ENCODE measurements around the gene ADAM22. TPM values are rescaled to one million over a fixed set of nuclear protein-coding genes. Genes with fewer than 3 reads are reported as not detected.

The ADAM22 gene
- total RNA-seq, 1 donor from 2014 or later: 1.9 TPM

DNA sequence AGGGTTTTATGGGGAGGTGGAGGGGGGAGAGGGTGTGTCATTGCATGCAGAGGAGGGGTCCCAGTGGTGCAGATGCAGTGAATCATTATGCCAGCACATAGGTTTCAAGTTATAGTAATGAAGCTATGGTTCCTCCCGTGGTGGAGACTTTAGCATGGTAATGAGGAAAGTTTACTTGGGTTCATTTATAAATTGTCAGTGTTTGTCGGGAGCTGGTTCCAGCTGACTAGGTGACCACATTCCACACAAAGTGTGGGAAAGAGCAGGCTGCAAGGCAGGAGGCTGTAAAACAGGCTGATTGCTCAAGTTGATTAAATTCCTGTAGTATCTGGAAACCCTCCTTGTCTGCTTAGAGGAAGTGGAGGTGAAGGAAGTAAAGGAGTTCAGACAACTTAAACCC lies 206.9 kb downstream of the ADAM22 start:
- no peaks in the 10 kb centered on the region for H3K27me3 ChIP-seq (ENCODE audit: low read depth)
- H3K4me1 ChIP-seq: no peaks in the 10 kb centered on the region
- H3K27ac ChIP-seq (replicated peaks): no peak overlapping the region
- intact Hi-C loops (cut with micrococcal nuclease): no loop called here
- H3K4me3 ChIP-seq: no peak overlapping the region
- DNase-seq: no peak
- no peaks in the 10 kb centered on the region for H3K9me3 ChIP-seq (replicated peaks)
- no peaks in the 10 kb centered on the region for H3K36me3 ChIP-seq
- TF ChIP-seq, protein P1, sequence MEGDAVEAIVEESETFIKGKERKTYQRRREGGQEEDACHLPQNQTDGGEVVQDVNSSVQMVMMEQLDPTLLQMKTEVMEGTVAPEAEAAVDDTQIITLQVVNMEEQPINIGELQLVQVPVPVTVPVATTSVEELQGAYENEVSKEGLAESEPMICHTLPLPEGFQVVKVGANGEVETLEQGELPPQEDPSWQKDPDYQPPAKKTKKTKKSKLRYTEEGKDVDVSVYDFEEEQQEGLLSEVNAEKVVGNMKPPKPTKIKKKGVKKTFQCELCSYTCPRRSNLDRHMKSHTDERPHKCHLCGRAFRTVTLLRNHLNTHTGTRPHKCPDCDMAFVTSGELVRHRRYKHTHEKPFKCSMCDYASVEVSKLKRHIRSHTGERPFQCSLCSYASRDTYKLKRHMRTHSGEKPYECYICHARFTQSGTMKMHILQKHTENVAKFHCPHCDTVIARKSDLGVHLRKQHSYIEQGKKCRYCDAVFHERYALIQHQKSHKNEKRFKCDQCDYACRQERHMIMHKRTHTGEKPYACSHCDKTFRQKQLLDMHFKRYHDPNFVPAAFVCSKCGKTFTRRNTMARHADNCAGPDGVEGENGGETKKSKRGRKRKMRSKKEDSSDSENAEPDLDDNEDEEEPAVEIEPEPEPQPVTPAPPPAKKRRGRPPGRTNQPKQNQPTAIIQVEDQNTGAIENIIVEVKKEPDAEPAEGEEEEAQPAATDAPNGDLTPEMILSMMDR (IDR thresholded peaks at IDR 0.05; ENCODE audit: borderline replicate concordance): no peak

DNA sequence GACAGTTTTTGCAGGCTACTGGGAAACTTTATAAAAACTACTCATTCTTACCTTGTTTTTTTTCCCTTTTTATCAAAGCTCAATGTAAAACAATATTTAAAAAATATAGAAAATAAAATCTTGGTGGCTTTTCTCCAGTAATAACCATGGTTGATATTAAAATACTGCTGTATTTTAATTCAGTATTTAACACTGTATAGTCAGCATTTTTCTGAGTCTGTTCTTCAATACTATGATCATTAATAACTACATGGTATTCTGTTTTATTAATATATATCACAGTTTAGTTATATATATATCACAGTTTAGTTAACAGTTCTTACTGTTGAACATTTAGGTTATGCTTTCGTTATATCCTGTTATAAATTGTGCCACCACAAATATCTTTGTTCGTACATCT lies 207.4 kb downstream of the ADAM22 start:
- intact Hi-C loops (cut with micrococcal nuclease): no loop called here
- TF ChIP-seq, protein P1 (IDR thresholded peaks at IDR 0.05; ENCODE audit: borderline replicate concordance): no peak
- Histone ChIP-seq H3K9me3 (replicated peaks) (no peaks in the 10 kb centered on the region), H3K4me3 (no peak overlapping the region), H3K36me3 (no peaks in the 10 kb centered on the region), H3K27ac (replicated peaks) (no peak overlapping the region), H3K27me3 (ENCODE audit: low read depth) (no peaks in the 10 kb centered on the region), H3K4me1 (peaks cover 4% of the 10 kb centered on the region)
- no peak for DNase-seq

DNA sequence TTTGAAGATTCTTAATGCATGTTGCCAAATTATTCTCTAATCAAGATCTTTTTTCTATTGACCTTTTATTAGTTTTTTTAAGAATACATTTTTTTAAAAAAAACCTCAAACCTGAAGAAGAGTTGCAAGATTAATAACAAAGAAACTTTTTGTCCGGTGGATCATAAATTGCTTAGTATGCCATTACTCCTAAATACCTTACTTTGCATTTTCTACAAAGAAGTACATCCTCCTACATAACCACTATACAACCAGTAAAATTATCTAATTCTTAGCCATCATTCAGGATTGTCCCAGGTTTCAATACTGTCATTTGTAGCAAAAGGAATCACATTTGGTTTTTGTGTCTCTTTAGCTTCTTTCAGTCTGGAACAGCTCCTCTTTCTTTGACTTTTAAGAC lies 207.9 kb downstream of the ADAM22 start:
- TF ChIP-seq, protein P1 (IDR thresholded peaks at IDR 0.05; ENCODE audit: borderline replicate concordance): no peak
- Histone ChIP-seq H3K4me3 (no peak overlapping the region), H3K36me3 (no peaks in the 10 kb centered on the region), H3K27ac (replicated peaks) (no peak overlapping the region), H3K27me3 (ENCODE audit: low read depth) (no peaks in the 10 kb centered on the region), H3K9me3 (replicated peaks) (no peaks in the 10 kb centered on the region), H3K4me1 (peaks cover 9% of the 10 kb centered on the region)
- intact Hi-C loops (cut with micrococcal nuclease): no loop called here
- no peak for DNase-seq

DNA sequence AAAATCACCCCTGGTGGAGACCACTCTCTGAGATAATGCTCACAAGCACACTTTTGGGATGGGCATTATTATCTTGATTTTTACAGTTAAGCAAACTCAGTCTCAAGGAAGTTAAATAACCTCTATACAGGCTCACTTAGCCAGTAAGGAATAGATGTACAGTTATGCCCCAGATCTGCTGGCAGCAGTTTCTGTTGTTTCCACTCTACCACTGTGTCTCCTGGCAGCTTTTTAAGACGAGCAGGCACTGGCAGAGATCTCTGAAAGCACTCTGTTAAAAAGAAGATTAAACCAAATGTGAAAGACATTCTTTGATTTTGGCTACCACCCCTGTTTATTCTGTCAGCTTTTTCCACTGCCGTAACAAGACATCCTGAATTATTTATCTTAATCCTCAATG lies 212.6 kb downstream of the ADAM22 start:
- H3K9me3 ChIP-seq (replicated peaks): no peaks in the 10 kb centered on the region
- DNase-seq: no peak
- intact Hi-C loops (cut with micrococcal nuclease): no loop called here

DNA sequence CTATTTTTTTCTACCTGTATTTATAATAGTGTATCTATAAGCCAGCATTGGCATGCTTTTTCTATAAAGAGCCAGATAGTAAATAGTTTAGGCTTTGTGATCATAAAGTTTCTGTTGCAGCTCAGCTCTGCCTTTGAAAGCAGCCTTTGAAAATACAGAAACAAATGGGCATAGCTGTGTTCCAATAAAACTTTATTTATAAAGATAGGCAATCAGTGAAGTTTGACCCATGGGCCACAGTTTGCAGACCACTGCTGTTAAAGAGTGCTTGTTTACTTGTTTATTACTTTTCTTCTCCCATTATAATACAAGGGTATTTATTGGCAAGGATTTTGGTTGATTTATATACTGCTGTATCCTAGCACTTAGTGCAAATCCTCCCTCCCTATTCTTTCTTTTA lies 213.3 kb downstream of the ADAM22 start:
- TF ChIP-seq, protein P1 (IDR thresholded peaks at IDR 0.05; ENCODE audit: borderline replicate concordance): no peak
- Histone ChIP-seq H3K4me3 (no peak overlapping the region), H3K36me3 (no peaks in the 10 kb centered on the region), H3K27ac (replicated peaks) (no peak overlapping the region), H3K9me3 (replicated peaks) (no peaks in the 10 kb centered on the region), H3K27me3 (ENCODE audit: low read depth) (no peaks in the 10 kb centered on the region), H3K4me1 (peaks cover 24% of the 10 kb centered on the region)
- DNase-seq: no peak
- intact Hi-C loops (cut with micrococcal nuclease): no loop called here

More for the DNA sequence above, 212.6 kb downstream of the ADAM22 start:
- Histone ChIP-seq H3K27me3 (ENCODE audit: low read depth) (no peaks in the 10 kb centered on the region), H3K4me3 (no peak overlapping the region), H3K27ac (replicated peaks) (no peak overlapping the region), H3K36me3 (no peaks in the 10 kb centered on the region), H3K4me1 (peaks cover 24% of the 10 kb centered on the region)
- TF ChIP-seq, protein P1 (IDR thresholded peaks at IDR 0.05; ENCODE audit: borderline replicate concordance): no peak

DNA sequence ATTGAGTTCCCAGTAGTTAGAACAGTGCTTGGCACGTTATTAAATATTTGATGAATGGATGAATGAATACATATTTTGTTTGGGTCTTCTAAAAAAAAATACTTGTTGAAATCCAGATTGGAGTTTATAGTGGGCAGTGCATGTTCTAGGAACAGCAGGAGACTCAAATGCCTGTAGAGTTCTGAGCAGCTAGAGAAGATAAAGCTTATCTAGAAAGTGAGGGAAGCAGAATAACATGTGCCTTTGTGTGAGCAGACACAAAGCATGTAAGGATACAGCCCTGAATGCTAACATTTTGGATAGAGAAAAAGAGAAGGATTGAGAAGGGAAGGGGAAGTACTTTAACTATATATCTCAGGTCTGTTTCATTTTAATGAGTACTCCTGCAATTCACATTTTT lies 213.9 kb downstream of the ADAM22 start:
- Histone ChIP-seq H3K27me3 (ENCODE audit: low read depth) (no peaks in the 10 kb centered on the region), H3K27ac (replicated peaks) (no peak overlapping the region), H3K4me3 (no peak overlapping the region), H3K4me1 (peaks cover 24% of the 10 kb centered on the region), H3K36me3 (no peaks in the 10 kb centered on the region), H3K9me3 (replicated peaks) (no peaks in the 10 kb centered on the region)
- TF ChIP-seq, protein P1 (IDR thresholded peaks at IDR 0.05; ENCODE audit: borderline replicate concordance): no peak
- no peak for DNase-seq
- intact Hi-C loops (cut with micrococcal nuclease): no loop called here

All from left ventricle myocardium inferior (tissue), 1 donor.